ENCODE results near the gene EYA2.
"Not testable (repeated sequence)": the region's sequence is repeated elsewhere in the genome, so short reads cannot be mapped to it uniquely, and the experiment has no call there.

Gene EYA2

GRCh38 chr20:47198254-47198671 is 303.6 kb downstream of the EYA2 start:
- no peak for TF ChIP-seq CTCF (IDR thresholded peaks at IDR 0.05; ENCODE audit: control insufficient read depth, extremely low read depth, insufficient read depth)
- no peak overlapping the region for H3K4me3 ChIP-seq (ENCODE audit: low read depth, low read length)
- no peak for DNase-seq (ENCODE audit: low read depth)

- no peak for DNase-seq (ENCODE audit: low read depth)
- TF ChIP-seq CTCF (IDR thresholded peaks at IDR 0.05; ENCODE audit: control insufficient read depth, extremely low read depth, insufficient read depth): no peak
- no peak overlapping the region for H3K4me3 ChIP-seq (ENCODE audit: low read depth, low read length)
These were observed 304.4 kb downstream of the EYA2 start for GRCh38 chr20:47198996-47199552.

GRCh38 chr20:47201074-47201730 is 306.6 kb downstream of the EYA2 start:
- TF ChIP-seq CTCF (IDR thresholded peaks at IDR 0.05; ENCODE audit: control insufficient read depth, extremely low read depth, insufficient read depth): no peak
- DNase-seq (ENCODE audit: low read depth): no peak
- H3K4me3 ChIP-seq (ENCODE audit: low read depth, low read length): no peak overlapping the region

GRCh38 chr20:47202733-47203667 is 308.4 kb downstream of the EYA2 start:
- TF ChIP-seq CTCF (IDR thresholded peaks at IDR 0.05; ENCODE audit: control insufficient read depth, extremely low read depth, insufficient read depth): no peak
- DNase-seq (ENCODE audit: low read depth): no peak
- H3K4me3 ChIP-seq (ENCODE audit: low read depth, low read length): no peak overlapping the region

GRCh38 chr20:47204008-47204849 is 309.6 kb downstream of the EYA2 start:
- DNase-seq (ENCODE audit: low read depth): peak; percentile 52
- no peak overlapping the region for H3K4me3 ChIP-seq (ENCODE audit: low read depth, low read length)
- TF ChIP-seq CTCF (IDR thresholded peaks at IDR 0.05; ENCODE audit: control insufficient read depth, extremely low read depth, insufficient read depth): no peak

GRCh38 chr20:47204850-47205122 is 310.1 kb downstream of the EYA2 start:
- not testable (repeated sequence) for DNase-seq (ENCODE audit: low read depth); H3K4me3 ChIP-seq (ENCODE audit: low read depth, low read length)

Measured in LNCaP clone FGC (cell line).